ENCODE data around the gene ZNF142.

ZNF142 gene

DNA sequence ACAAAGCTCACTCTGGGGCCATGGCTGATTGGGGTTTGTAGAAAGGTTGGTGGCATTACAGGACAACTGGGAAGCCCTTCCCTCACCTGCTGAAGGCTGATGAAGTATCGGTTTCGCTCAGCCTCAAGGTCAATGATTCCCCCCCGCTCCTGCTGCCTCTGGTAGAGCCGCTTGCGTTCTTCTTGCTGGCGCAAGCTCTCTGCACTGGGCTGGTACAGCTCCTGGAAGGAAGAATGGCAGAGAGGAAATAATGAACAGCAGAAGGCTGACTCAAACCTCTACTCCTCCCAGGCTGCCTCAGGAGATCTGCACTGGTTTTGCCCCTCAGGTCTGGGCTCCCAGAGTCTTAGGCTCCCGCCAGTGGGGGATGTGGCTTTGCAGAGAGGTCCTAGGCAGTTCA, 5.2 kb upstream of the ZNF142 start:
- TF ChIP-seq, protein P1, sequence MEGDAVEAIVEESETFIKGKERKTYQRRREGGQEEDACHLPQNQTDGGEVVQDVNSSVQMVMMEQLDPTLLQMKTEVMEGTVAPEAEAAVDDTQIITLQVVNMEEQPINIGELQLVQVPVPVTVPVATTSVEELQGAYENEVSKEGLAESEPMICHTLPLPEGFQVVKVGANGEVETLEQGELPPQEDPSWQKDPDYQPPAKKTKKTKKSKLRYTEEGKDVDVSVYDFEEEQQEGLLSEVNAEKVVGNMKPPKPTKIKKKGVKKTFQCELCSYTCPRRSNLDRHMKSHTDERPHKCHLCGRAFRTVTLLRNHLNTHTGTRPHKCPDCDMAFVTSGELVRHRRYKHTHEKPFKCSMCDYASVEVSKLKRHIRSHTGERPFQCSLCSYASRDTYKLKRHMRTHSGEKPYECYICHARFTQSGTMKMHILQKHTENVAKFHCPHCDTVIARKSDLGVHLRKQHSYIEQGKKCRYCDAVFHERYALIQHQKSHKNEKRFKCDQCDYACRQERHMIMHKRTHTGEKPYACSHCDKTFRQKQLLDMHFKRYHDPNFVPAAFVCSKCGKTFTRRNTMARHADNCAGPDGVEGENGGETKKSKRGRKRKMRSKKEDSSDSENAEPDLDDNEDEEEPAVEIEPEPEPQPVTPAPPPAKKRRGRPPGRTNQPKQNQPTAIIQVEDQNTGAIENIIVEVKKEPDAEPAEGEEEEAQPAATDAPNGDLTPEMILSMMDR (IDR thresholded peaks at IDR 0.05; ENCODE audit: insufficient read depth, missing control alignments), result no peak
- no peak for FAIRE-seq
- no peak for DNase-seq (ENCODE audit: insufficient read length, low spot score)

DNA sequence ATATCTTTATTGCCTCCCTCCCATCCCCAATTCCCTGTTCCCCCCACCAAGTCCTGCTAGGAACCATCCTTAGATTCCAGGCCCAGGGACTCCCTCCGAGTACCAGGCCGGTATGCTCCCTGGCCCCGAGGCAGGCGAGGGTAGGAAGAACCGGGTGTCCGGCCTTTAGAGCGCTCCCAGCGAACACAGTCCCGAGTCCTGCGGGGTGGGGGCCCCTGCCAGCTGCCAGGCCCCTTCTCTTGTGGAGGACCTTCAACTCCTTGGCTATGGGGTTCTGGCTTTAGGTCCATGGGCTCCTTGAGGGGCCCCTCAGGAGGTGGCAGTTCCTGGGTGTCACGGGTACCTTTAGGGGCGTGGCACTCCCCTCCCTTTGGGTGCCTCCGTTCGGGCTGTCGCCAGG, 4.5 kb upstream of the ZNF142 start:
- FAIRE-seq, result no peak
- TF ChIP-seq, protein P1 (IDR thresholded peaks at IDR 0.05; ENCODE audit: insufficient read depth, missing control alignments), result no peak

DNA sequence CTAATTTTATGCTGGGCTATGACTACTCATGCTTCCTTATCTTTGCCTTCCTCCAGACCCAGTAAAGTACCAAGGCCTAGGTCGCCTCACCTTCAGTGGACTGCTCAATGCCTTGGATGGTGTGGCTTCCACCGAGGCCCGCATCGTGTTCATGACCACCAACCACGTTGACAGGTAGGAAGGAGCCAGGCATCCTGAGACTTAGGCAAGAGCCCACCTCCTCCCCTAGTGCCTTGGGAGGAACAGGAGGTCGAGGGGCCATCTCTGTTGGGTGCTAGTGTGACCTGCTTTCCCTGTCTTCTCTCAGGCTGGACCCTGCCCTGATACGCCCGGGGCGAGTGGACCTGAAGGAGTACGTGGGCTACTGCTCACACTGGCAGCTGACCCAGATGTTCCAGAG, 3.4 kb upstream of the ZNF142 start:
- TF ChIP-seq, protein P1 (IDR thresholded peaks at IDR 0.05; ENCODE audit: insufficient read depth, missing control alignments), result no peak
- DNase-seq (ENCODE audit: insufficient read length, low spot score) (no peak), FAIRE-seq (no peak)

More for the DNA sequence above, 4.5 kb upstream of the ZNF142 start:
- DNase-seq (ENCODE audit: insufficient read length, low spot score), result no peak

DNA sequence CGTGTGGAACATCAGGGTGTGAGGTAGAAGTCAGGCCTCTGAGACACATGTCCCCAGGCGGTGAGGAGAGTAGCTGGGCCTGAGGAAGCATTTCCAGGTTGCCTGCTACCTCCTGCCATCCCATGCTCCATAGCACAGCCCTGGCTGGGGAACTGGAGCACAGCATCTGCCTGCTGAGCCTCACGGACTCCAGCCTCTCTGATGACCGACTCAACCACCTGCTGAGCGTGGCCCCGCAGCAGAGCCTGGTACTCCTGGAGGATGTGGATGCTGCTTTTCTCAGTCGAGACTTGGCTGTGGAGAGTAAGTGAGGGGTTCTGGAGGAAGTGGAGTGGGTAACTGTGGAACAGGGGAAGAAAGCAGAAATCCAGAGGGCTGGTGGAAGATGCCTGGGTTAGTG, 3.0 kb upstream of the ZNF142 start:
- FAIRE-seq (no peak), DNase-seq (ENCODE audit: insufficient read length, low spot score) (no peak)
- TF ChIP-seq, protein P1 (IDR thresholded peaks at IDR 0.05; ENCODE audit: insufficient read depth, missing control alignments), result no peak

DNA sequence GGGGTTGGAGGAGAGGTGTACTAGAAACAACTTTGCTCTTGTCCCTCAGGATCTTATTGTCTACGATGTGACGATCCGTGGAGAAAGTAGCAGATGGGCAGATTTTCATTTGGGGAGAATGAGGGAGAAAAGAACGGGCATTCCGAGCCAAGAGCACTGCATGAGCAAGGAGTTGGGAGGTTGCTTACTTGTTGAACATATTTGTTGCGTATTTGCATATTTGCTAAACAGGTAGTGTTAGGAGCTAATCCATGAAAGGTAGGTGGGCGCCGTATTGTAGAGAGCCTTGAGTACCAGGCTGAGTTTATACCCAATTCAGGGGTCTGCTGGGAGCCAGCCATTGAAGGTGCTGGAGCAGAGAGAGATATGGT, 550 bp upstream of the ZNF142 start:
- DNase-seq (ENCODE audit: insufficient read length, low spot score), result no peak
- FAIRE-seq, result no peak
- TF ChIP-seq, protein P1 (IDR thresholded peaks at IDR 0.05; ENCODE audit: insufficient read depth, missing control alignments), result no peak

DNA sequence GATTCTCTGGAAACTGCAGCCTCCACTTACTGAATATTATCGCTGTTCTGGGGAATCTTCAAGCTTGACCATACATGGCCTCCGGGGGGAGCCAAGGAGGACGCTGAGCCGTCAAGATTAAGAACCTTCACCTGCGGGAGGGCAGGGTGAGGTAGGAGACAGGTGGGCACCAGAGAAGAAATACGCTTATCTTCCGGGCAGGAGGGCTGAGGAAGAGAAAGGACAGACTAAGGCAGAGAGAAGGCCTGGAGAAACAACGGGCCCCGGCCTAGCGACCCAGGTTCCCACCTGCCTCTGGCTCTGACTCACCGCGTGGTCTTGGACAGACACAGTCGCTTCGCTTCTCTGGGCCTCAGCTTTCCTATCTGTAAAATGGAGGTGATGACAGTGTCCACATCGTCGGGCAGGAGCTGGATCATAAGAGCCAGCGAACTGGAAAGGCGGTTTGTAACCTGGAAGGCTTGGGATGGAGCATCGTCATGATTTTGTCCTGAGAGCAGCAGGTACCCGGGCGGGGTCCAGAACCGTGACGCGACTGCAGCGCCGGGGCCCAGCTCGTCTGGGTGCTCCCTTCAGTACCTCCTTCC, 659 bp downstream of the ZNF142 start:
- DNase-seq (ENCODE audit: insufficient read length, low spot score) (no peak), FAIRE-seq (no peak)
- TF ChIP-seq, protein P1 (IDR thresholded peaks at IDR 0.05; ENCODE audit: insufficient read depth, missing control alignments), result peak; percentile 37

DNA sequence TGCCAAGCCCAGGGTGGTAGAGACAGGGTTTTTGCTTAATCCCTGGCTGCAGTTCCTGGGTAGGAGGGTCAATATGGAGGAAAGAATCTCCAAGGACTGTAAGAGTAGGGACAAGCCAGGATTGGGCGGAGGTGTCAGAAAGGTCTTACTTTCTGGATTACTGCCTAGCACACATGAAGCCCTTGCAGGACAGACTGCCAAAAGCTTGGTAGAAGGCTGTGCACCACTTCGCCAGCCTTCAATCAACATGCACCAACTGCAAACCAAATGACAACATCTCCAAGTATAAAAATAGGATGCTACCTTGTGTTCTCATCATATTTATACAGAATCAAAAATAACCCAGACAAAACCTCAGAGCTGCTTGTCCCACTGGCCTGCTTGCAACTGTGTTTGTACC, 3.7 kb downstream of the ZNF142 start:
- FAIRE-seq, result no peak
- no peak for DNase-seq (ENCODE audit: insufficient read length, low spot score)
- TF ChIP-seq, protein P1 (IDR thresholded peaks at IDR 0.05; ENCODE audit: insufficient read depth, missing control alignments), result no peak
